HG03108 (cell line): ENCODE results near the gene PFDN4.

Experiments used
- ATAC-seq: cut with Tn5 transposase; IDR thresholded peaks from one replicate; pipeline ENCODE4 v1.9.1; 2021; ENCODE audit warnings: moderate library complexity; ENCODE audit not compliant: unreplicated experiment

The PFDN4 gene

GRCh38 chr20:54173653-54174456 lies 34.0 kb upstream of the PFDN4 start, which contains the start of gene CYP24A1:
Gene CYP24A1 (minus strand): TSS chr20:54173986. CDS start chr20:54173579, 407 bp downstream.
- no peak for ATAC-seq

DNA sequence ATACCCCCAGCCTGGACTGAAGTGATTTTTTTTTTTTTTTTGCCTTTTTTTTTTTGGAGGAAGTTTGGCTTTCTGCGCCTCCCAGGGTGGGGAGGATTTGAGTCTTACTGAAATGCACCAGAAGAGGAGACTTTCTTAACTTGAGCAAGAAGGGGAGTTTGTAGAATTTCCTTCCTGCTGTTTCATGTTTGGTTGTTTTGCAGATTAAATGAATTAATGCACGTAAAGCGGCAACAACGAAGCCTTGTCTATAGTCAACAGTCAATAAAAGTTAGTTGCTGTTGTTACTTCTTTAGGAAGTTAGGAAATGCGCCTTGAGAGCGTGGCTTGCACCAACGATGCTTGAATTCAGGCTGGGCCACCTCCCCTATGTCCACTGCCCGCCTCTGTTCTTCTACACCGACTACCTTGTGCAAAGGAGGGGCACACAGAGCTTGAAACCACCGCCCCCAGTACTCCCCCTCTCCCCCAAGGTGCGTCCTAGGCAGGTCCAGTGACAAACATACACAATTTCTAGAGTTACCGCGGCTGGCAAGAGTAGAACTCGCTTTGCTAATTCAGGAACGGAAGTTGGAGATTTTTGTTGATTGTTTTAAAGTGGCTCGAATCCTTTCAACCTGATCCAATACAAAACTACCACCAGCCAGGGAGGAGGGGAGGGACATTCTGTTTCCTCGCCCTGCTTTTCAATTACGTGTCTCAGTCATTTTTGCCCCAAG lies 33.3 kb upstream of the PFDN4 start:
- ATAC-seq = no peak

DNA sequence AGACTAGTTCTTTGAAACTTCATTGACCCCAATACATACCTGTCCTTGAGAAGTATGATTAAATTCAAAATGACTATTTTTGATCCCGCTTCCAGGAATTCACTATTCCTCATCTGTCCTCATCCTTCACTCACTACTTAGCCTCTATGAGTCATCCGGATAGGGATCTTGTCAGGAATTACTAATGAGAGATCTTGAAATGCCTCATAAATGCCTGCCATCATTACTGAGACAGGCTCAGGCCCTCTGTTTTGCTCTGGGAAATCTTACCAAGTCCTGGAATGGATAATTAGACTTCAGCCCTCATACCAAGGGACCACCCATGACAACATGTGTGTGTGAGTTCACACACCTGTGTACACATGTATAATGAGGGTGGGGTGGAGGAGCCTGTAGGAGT lies 31.3 kb upstream of the PFDN4 start:
- ATAC-seq = no peak

DNA sequence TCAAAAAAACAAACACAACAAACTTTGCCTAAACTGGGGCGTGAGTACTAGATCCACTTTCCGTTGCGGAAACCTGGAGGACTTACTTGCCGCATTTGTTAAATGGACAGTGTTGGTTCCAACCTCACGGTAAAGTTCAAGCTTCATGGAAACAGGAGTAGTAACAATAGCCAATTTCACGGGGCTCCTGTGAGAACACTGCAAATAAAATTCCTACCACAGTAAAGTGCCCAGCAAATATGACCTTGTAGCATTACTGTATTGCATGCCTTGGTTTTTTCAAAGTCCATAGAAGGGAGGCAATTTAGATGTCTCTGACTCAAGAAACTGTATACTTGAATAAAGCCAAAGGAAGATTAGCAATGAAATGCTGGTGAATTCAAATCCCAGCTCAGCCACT lies 30.5 kb upstream of the PFDN4 start:
- no peak for ATAC-seq

DNA sequence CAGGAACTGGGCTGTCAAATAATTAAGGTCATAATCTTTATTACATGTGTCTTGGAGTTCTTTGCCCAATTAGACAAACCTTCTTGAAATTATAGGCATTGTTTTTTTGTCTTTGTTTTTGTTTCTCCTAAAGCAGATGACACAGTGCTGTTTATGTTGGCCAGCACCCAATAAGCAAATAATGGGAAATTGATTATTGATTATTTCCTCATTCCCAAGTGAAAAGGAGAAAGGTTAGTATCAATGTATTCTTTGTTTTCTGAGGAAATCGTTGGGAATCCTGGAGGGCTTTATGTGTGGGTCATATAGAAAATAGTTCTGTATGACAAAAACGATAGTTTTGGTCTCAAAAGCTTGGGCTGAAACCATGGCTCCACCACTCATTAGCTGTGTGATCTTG lies 29.6 kb upstream of the PFDN4 start:
- no peak for ATAC-seq

DNA sequence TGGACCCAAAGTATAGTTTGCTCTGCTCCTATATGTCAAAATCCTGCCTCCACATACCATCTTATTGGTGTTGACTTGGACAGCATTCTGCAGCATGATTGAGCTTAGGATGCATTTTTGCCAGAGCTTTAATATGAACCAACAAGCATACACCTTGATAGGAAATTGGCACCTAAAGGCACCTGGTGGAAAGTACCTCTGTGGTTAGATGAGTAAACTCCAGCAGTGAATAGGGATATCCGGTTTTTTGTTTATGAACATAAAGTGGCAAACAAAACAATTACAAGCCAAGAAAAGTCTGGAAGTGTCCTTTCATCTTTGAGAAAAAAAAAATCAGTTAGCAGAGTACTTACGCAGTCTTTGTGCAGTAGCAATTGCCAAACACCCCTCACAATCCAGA lies 27.9 kb upstream of the PFDN4 start:
- ATAC-seq = no peak

DNA sequence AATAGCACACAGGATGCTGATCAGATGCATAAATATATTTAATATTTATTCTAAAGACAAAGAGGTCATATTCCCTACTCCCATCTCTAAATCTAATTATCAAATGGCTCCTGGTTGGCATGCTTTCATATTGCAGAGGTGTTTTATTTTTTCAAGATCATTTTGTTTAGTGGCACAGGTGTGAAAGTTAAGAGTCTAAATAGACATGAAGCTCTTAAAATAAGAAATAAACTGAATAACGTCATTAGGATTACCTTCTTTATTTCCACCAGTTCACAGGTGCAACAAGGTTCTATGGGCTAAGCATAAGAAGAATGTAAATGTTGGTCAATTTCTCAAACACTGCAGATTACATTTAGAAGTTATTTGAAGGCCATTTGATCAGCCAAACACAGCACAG lies 27.0 kb upstream of the PFDN4 start:
- no peak for ATAC-seq

- no peak for ATAC-seq
Observed at GRCh38 chr20:54184071-54184470, 23.8 kb upstream of the PFDN4 start.

GRCh38 chr20:54184904-54185626 lies 22.8 kb upstream of the PFDN4 start:
- no peak for ATAC-seq

DNA sequence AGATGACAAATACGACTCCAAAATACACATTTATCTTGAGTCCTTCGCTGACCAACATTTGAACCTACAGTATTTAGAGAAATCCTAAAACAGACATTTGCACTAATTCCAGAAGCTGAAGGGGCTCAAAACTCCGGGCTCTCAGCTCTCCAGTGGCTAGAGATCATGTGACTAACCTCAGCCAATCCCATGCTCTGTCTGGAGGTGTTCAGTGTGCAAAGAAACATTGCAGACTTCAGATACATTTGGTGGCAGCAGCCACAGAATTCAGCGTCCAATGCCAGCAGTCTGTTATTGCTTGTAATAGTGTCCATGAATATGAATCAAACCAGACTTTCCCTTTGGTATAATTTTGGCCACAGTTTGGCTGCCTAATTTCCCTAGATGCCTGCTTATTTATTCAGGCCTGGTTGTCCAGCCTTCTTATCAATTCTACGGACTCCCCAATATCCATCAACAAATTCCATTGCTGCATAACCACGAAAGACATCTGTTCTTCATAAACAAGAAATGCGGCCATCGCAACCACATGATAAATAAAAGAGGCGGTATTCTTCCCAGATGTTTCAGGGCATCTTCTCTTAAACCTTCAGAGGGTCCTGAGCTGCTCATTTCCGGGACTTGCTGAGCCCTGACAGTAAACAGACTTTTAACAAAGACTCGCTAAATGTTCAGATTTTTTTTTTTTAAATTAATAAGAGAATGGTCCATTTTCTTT lies 19.6 kb upstream of the PFDN4 start:
- no peak for ATAC-seq

DNA sequence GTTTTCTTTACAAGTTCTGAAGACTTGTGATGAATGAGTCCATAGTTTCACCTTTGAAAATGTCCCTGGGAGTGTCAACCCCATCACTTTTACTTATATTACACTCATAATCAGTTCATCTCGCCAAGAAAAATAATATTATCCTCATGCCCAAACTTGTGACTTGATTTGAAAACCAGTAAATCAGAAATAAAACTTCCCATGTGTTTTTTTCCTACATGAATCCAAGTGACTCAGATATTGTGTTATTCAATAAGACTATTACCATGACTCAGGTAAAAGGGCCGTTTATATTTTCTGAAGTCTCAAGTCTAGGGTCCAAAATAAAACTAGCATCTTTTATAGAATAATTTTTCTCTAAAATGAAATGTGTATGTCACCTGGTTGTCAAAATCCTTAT lies 18.3 kb upstream of the PFDN4 start:
- no peak for ATAC-seq

DNA sequence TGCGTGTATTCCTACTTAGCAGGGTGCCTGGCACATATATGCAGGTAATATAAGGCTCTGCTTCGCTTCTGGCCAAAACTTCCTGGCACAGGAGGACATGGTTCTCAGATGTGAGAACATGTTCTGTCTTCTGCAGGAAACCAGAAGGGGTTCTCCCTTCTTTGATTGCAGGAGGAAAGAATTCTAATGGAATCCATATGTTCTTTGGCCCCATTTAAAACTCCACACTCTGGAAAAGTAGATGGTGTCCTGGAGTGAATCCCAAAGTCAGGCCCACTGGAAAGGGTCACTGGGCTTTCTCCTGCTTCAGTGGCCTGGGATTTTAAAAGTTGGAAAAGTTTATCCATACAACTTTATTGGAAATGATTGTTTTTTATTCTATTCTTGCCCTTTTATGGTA lies 17.7 kb upstream of the PFDN4 start:
- ATAC-seq = no peak

DNA sequence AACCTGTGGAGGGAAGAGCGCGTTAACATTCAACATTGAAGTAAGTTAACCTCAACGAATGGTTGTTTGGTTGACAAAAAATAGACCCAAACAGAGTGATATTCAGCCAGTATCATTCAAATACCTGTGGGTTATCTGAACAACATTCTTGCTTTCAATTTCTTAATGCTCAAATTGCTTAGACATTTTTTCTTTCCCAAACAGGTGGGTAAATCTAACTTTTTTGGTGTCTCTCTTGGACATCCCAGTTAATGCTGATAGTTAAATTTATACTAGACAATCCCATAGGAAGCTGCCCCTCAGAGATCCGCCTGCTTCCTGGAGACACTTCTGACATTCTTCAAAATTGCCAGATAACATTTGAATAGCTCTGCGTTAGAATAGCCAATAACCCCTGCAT lies 14.1 kb upstream of the PFDN4 start:
- no peak for ATAC-seq

DNA sequence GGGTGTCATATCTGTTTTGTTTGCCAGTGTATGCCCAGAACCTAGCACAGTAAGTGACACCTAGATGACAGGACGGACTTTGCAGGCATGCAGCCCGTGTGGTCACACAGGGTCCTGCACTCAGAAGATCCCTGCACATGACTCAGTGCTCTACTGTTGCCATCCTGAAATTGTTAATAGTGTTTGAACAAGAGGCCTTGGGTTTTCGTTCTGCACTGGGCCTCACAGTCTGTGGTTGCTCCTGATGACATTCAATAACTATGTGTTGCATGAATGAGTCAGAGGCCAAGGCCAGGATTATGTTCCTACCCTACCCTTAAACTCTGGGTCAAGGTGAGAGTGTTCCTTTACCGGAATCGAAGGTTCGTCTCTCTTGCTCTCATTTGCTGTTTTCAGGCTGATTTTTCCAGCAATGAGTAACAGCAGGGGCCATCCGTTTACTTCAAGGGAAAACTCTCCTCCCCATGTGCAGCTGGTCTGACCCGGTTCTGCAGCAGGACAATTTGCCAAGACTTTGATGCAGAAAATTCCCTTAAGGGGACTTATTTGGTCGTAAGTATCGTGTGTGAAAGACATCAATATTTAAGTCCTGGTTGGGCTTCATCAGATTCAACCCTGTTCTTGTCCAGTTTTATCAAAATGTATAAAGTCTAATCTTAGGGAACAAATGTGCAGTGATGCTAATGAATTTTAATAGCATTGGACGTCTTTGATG lies 13.0 kb upstream of the PFDN4 start:
- no peak for ATAC-seq

GRCh38 chr20:54195483-54196472 lies 12.1 kb upstream of the PFDN4 start:
- no peak for ATAC-seq

DNA sequence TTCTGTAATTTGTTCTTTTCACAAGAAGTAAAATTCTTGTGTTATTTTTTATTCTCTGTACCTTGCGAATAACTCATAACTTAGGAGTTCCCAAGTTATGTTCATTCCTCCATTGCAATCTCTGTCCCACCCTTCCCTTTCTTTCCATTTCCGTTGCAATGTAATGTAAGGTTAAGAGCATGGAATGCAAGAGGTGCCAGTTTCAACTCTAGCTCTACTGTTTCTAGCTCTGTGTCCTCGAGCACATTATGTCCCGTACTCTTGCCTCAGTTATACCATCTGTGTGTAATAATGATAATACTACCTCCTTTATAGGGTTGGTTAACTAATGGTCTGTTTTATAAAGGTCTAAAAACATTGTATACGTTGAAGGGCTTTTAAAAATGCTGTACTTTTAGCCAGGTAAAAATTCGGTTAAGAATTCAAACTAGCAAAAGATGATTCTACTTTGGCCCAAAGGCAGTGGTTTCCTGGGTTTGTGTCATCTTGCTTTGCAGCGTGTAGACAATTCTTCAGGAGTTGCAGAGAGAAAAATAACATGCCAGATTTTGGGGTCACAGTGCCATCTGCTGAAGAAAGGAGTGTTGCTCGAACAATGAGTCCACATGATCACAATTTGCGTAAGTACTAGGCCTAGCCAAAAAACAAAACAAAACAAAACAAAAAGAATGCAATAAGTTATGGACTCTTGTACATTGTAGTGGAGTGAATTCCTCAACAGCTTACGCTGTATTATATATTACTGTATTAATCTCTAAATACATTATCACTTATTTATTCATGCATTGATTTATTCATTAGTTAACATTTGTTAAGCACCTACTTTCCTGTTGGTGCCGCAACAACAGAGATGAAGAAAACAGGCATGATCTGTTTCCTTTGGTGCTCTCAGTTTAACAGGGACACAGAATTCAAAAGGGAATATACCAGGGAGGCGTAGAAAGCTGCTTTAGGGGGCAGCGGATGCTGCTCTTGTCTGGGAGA lies 10.0 kb upstream of the PFDN4 start:
- ATAC-seq = no peak

- ATAC-seq = no peak
Observed at GRCh38 chr20:54199283-54199682, 8.6 kb upstream of the PFDN4 start.

DNA sequence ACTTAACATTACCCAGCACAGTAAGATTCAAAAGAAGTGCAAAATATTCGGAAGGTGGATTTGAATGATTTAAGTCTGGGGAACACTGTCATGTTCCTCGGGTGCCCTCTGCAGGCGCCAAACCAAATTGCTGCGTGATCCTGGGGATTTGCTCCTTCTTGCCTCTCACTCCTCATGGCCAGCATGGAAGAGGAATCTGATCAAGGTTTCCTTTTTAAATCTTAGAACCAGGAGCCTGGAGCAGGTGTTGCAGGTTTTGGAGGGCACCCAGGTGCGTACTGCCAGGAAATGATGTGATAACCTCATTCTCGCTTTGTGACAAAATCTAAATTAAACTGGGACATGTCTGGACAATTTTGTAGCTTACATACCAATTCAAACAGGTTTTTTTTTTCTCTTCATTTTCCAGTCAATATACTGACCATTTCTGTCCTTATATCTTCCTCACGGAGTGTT lies 8.1 kb upstream of the PFDN4 start:
- ATAC-seq = no peak
